ENCODE data around the gene IGF2BP2.
"Not testable (repeated sequence)": the region's sequence is repeated elsewhere in the genome, so short reads cannot be mapped to it uniquely, and the experiment has no call there.

IGF2BP2 gene

DNA sequence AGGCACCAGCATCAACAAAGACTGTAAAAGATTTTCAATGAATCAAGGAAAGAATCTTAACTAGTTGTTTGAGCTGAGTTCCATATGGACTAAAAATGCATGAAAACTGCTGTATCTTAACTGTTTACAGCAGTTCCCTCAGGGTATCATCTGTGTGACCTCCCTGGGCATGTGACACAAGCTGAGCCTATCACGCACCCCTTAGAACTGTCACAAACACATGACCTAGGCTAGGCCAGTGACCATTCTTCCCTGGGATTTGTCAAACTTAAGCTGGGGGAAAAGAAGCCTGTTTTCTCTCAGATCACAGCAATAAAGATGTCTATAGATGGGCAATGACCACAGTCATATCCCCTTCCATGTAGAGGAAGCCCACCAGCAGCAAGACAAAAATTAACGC lies 35.7 kb downstream of the IGF2BP2 start:
- no peak overlapping the region for H2BK120ac ChIP-seq (ENCODE audit: insufficient read depth, low read length, poor library complexity)
- peaks cover 14% of the 10 kb centered on the region for H3K79me2 ChIP-seq (ENCODE audit: control insufficient read depth, insufficient read depth, low read length, poor library complexity)
- H3K4me2 ChIP-seq (ENCODE audit: low read length): peak overlapping the region; percentile 13
- H3K18ac ChIP-seq (ENCODE audit: low read length): no peak overlapping the region
- no peak overlapping the region for H3K14ac ChIP-seq (ENCODE audit: low read length)
- H3K79me1 ChIP-seq (ENCODE audit: low read length): peaks cover 3% of the 10 kb centered on the region
- H3K4ac ChIP-seq (ENCODE audit: low read depth, low read length): peak overlapping the region; percentile 24
- peak overlapping the region; percentile 29 for H3K27ac ChIP-seq (ENCODE audit: low read depth, low read length)
- no peak overlapping the region for H4K12ac ChIP-seq (ENCODE audit: low read depth, low read length)
- no peak overlapping the region for H3K23ac ChIP-seq (ENCODE audit: low read length)
- WGBS (ENCODE audit: extremely low coverage, insufficient coverage, insufficient read length): no CpG with 5 or more reads among the region's 2 CpGs
- H3K36me3 ChIP-seq (ENCODE audit: control insufficient read depth in 1 of 2, insufficient read depth in 2 of 2, low read length in 2 of 2): no peaks in the 10 kb centered on the region
- no peak overlapping the region for H4K91ac ChIP-seq (ENCODE audit: low read depth, low read length)
- H2AK5ac ChIP-seq (ENCODE audit: low read length): no peak overlapping the region
- no peak overlapping the region for H3K4me3 ChIP-seq (ENCODE audit: low read depth, low read length)
- H3K4me1 ChIP-seq (ENCODE audit: control insufficient read depth in 1 of 2, insufficient read depth in 2 of 2, low read length in 2 of 2): peaks cover 30 to 36% of the 10 kb centered on the region in 2 experiments
- no peak overlapping the region for H2AFZ ChIP-seq (ENCODE audit: insufficient read depth, low read length, poor library complexity)
- H3K9ac ChIP-seq (ENCODE audit: low read length): no peak overlapping the region
- DNase-seq: no peak
- no peak overlapping the region for H2BK5ac ChIP-seq (ENCODE audit: low read depth, low read length, poor library complexity)
- H3K27me3 ChIP-seq (ENCODE audit: insufficient read depth, low read length): no peaks in the 10 kb centered on the region
- no peaks in the 10 kb centered on the region for H3K9me3 ChIP-seq (ENCODE audit: insufficient read depth, low read depth, low read length)
- no peak overlapping the region for H4K8ac ChIP-seq (ENCODE audit: low read depth, low read length)
- no peak overlapping the region for H2BK12ac ChIP-seq (ENCODE audit: low read length)

DNA sequence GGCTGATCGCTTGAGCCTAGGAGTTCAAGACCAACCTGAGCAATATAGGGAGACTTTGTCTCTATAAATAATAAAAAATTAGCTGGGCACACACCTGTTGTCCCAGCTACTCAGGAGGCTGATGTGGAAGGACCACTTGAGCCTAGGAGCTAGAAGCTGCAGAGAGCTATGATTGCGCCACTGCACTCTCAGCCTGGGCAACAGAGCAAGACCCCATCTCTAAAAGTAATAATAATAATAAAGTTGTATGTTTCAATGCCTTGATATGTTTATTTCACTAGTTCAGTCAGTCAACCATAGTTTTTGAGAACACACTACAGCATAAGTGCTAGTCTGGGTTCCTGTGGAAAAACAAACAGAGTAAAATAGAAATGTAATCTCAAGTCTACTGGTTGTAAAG lies 36.5 kb downstream of the IGF2BP2 start:
- Histone ChIP-seq H3K4me3 (ENCODE audit: low read depth, low read length) (no peak overlapping the region), H4K91ac (ENCODE audit: low read depth, low read length) (no peak overlapping the region), H3K4ac (ENCODE audit: low read depth, low read length) (peak overlapping the region; percentile 61), H4K12ac (ENCODE audit: low read depth, low read length) (no peak overlapping the region), H3K4me1 (ENCODE audit: control insufficient read depth in 1 of 2, insufficient read depth in 2 of 2, low read length in 2 of 2) (peaks cover 30 to 32% of the 10 kb centered on the region in 2 experiments), H3K27ac (ENCODE audit: low read depth, low read length) (no peak overlapping the region), H3K18ac (ENCODE audit: low read length) (no peak overlapping the region), H3K4me2 (ENCODE audit: low read length) (no peak overlapping the region), H3K9ac (ENCODE audit: low read length) (no peak overlapping the region), H3K14ac (ENCODE audit: low read length) (no peak overlapping the region), H3K79me2 (ENCODE audit: control insufficient read depth, insufficient read depth, low read length, poor library complexity) (peaks cover 14% of the 10 kb centered on the region), H2AFZ (ENCODE audit: insufficient read depth, low read length, poor library complexity) (no peak overlapping the region), H2AK5ac (ENCODE audit: low read length) (no peak overlapping the region), H3K36me3 (ENCODE audit: control insufficient read depth in 1 of 2, insufficient read depth in 2 of 2, low read length in 2 of 2) (no peaks in the 10 kb centered on the region), H3K79me1 (ENCODE audit: low read length) (peaks cover 3% of the 10 kb centered on the region), H2BK12ac (ENCODE audit: low read length) (no peak overlapping the region), H3K27me3 (ENCODE audit: insufficient read depth, low read length) (no peaks in the 10 kb centered on the region), H4K8ac (ENCODE audit: low read depth, low read length) (no peak overlapping the region), H3K23ac (ENCODE audit: low read length) (no peak overlapping the region), H2BK120ac (ENCODE audit: insufficient read depth, low read length, poor library complexity) (no peak overlapping the region), H3K9me3 (ENCODE audit: insufficient read depth, low read depth, low read length) (no peaks in the 10 kb centered on the region), H2BK5ac (ENCODE audit: low read depth, low read length, poor library complexity) (no peak overlapping the region)
- no CpG with 5 or more reads among the region's 2 CpGs for WGBS (ENCODE audit: extremely low coverage, insufficient coverage, insufficient read length)
- no peak for DNase-seq

- no peak overlapping the region for H2AFZ ChIP-seq (ENCODE audit: insufficient read depth, low read length, poor library complexity)
- H3K9me3 ChIP-seq (ENCODE audit: insufficient read depth, low read depth, low read length): no peaks in the 10 kb centered on the region
- H2BK120ac ChIP-seq (ENCODE audit: insufficient read depth, low read length, poor library complexity): no peak overlapping the region
- H2BK5ac ChIP-seq (ENCODE audit: low read depth, low read length, poor library complexity): no peak overlapping the region
- no peaks in the 10 kb centered on the region for H3K36me3 ChIP-seq (ENCODE audit: control insufficient read depth in 1 of 2, insufficient read depth in 2 of 2, low read length in 2 of 2)
- no peak overlapping the region for H3K9ac ChIP-seq (ENCODE audit: low read length)
- no peak overlapping the region for H3K4me3 ChIP-seq (ENCODE audit: low read depth, low read length)
- no peak overlapping the region for H3K23ac ChIP-seq (ENCODE audit: low read length)
- no peak overlapping the region for H3K4me2 ChIP-seq (ENCODE audit: low read length)
- peak overlapping the region; percentile 49 for H3K27ac ChIP-seq (ENCODE audit: low read depth, low read length)
- no peak overlapping the region for H2AK5ac ChIP-seq (ENCODE audit: low read length)
- H4K8ac ChIP-seq (ENCODE audit: low read depth, low read length): no peak overlapping the region
- no CpG with 5 or more reads among the region's 20 CpGs for WGBS (ENCODE audit: extremely low coverage, insufficient coverage, insufficient read length)
- H3K27me3 ChIP-seq (ENCODE audit: insufficient read depth, low read length): no peaks in the 10 kb centered on the region
- H4K91ac ChIP-seq (ENCODE audit: low read depth, low read length): no peak overlapping the region
- H3K4me1 ChIP-seq (ENCODE audit: control insufficient read depth in 1 of 2, insufficient read depth in 2 of 2, low read length in 2 of 2): peaks cover 29 to 32% of the 10 kb centered on the region in 2 experiments
- peak overlapping the region; percentile 85 for H3K4ac ChIP-seq (ENCODE audit: low read depth, low read length)
- H3K14ac ChIP-seq (ENCODE audit: low read length): no peak overlapping the region
- no peak overlapping the region for H4K12ac ChIP-seq (ENCODE audit: low read depth, low read length)
- no peak overlapping the region for H3K18ac ChIP-seq (ENCODE audit: low read length)
- H2BK12ac ChIP-seq (ENCODE audit: low read length): no peak overlapping the region
- H3K79me2 ChIP-seq (ENCODE audit: control insufficient read depth, insufficient read depth, low read length, poor library complexity): peaks cover 9% of the 10 kb centered on the region
- H3K79me1 ChIP-seq (ENCODE audit: low read length): peaks cover 3% of the 10 kb centered on the region
- DNase-seq: peak in 1 of 2 donors; percentile 45
Observed at GRCh38 chr3:185786956-185787877, 37.6 kb downstream of the IGF2BP2 start.

DNA sequence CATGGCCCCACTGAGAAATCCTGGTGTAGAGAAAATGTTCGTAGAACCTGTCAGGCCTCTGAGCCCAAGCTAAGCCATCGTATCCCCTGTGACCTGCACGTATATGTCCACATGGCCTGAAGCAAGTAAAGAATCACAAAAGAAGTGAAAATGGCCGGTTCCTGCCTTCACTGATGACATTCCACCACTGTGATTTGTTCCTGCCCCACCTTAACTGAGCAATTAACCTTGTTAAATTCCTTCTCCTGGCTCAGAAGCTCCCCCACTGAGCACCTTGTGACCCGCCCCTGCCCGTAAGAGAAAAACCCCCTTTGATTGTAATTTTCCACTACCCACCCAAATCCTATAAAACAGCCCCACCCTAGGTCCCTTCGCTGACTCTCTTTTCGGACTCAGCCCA lies 38.6 kb downstream of the IGF2BP2 start:
- H3K36me3 ChIP-seq (ENCODE audit: control insufficient read depth in 1 of 2, insufficient read depth in 2 of 2, low read length in 2 of 2); H4K91ac ChIP-seq (ENCODE audit: low read depth, low read length); H2AK5ac ChIP-seq (ENCODE audit: low read length); H3K9ac ChIP-seq (ENCODE audit: low read length); H2BK120ac ChIP-seq (ENCODE audit: insufficient read depth, low read length, poor library complexity); H3K4me3 ChIP-seq (ENCODE audit: low read depth, low read length); H3K18ac ChIP-seq (ENCODE audit: low read length); H3K27me3 ChIP-seq (ENCODE audit: insufficient read depth, low read length); H3K4ac ChIP-seq (ENCODE audit: low read depth, low read length); H3K79me1 ChIP-seq (ENCODE audit: low read length); H2BK5ac ChIP-seq (ENCODE audit: low read depth, low read length, poor library complexity); H3K79me2 ChIP-seq (ENCODE audit: control insufficient read depth, insufficient read depth, low read length, poor library complexity); H4K12ac ChIP-seq (ENCODE audit: low read depth, low read length); H3K9me3 ChIP-seq (ENCODE audit: insufficient read depth, low read depth, low read length); H3K14ac ChIP-seq (ENCODE audit: low read length); H2AFZ ChIP-seq (ENCODE audit: insufficient read depth, low read length, poor library complexity); H3K23ac ChIP-seq (ENCODE audit: low read length); H2BK12ac ChIP-seq (ENCODE audit: low read length); H4K8ac ChIP-seq (ENCODE audit: low read depth, low read length): not testable (repeated sequence)
- H3K27ac ChIP-seq (ENCODE audit: low read depth, low read length): peak overlapping the region; percentile 67
- no CpG with 5 or more reads among the region's 8 CpGs for WGBS (ENCODE audit: extremely low coverage, insufficient coverage, insufficient read length)
- peak overlapping the region; percentile 9 for H3K4me2 ChIP-seq (ENCODE audit: low read length)
- peaks cover 27 to 29% of the 10 kb centered on the region in 2 experiments for H3K4me1 ChIP-seq (ENCODE audit: control insufficient read depth in 1 of 2, insufficient read depth in 2 of 2, low read length in 2 of 2)
- peak in 1 of 2 donors; percentile 63 for DNase-seq
